ENCODE measurements around the gene GPR84.

Gene GPR84

DNA sequence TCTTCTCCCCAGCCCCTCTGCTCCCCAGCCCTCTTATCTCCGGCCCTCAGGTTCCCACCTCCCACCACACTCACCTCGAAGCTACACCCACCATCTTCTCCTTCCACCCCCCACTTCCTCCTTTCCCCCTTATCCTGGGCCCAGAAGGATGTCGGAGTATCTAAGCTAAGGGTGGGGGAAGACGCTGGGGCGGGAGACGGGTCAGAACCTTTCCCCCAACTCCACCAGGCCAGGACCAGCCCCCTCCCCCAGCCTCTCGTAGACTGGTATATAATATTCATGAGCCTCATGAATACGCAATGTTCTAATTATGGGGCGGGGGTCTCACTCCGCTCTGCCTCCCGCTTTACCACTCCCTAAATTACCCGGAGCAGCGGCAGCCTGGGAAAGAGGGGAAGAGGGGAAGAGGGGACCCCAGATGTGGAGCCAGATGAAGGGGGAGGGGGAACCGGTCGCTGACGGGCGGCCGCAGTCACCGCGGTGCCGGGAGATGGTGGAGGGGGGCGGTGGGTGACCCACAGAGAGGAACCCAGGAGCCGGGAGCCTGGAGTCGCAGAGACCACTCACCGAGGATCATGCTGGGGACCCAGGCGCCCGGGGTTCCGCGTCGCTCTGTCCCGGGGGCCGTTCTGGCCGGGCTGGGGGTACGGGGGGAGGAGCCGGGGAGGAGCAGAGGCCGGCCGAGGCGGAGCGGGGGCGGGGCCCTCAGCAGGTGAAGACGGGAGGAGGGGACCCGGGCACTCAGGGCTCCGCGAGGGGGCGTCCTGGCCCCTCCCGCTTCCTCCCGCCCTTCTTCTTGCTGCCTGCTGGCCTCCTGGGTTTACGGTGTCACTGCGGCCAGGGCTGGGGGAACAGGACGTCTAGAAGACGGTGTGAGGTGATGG is 26.6 kb upstream of the GPR84 start:
- DNase-seq (ENCODE audit: low spot score) = no peak

DNA sequence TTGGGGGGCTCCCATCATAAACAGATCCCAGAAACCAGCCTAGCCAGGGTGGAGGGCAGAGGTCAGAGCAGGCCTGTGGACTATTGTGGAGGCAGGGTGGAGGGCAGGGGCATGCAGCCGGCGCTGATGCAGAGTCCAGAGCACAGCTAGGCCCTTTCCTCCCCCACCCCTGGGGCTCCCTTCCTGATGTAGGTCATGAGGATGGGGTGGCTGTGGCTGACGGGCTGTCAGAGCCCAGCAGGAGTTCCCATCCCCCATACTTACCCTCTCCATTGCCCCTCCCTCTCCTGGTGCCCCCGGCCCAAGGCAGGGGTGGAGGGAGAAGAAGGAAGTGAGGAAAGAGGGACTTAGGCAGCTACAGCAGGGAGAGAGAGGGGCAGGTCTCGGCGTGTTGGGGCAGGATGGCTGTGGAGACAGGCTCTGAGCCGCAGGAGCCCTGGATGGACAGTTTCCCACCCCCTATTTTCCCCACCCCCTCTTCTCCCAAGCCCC is 25.9 kb upstream of the GPR84 start:
- DNase-seq (ENCODE audit: low spot score) = no peak

DNA sequence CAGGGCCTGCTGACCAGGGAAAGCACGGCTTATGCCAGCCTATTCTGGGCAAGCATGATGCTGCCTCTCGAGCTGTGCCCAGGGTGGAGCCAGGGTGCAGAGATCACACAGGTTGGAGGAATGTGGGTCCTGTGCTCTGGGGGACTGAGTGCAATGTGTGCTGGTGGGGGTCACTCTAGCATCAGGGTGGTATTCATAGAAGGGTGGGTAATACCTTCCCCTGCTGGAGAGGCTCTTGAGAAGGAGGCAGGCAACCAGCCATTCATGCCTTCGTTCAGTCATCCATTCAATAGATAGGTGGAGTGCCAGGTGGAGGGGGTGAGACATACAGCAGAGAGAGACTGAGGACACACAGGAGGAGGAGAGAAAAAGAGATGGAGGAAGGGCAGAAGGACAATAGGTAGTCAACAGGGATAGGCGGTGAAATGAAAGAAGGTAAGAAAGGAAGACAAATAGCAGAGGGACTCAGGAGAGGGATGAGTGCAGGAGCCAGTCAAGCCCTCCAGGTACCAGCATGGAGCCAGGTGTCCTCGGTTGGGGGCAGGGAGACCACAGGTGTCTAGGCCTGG is 25.4 kb upstream of the GPR84 start:
- DNase-seq (ENCODE audit: low spot score) = no peak

DNA sequence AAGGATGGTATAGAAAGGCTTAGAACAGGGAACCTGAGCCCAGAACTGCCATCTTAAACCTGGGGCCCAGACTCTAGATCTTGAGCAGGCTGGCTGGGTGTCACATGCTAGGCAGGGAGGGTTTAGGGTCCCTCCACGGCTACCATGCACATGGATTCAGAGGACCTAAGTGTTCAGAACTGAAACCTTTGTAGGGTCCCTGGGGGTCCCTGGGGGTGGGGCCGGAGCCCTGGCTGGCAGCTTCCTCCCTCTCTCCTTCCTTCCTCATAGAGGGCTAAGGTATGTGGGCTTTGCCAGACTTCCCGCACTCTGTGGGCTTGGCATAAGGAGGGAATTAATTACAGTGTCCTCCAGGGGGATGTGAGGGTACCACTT is 24.8 kb upstream of the GPR84 start:
- no peak for DNase-seq (ENCODE audit: low spot score)

DNA sequence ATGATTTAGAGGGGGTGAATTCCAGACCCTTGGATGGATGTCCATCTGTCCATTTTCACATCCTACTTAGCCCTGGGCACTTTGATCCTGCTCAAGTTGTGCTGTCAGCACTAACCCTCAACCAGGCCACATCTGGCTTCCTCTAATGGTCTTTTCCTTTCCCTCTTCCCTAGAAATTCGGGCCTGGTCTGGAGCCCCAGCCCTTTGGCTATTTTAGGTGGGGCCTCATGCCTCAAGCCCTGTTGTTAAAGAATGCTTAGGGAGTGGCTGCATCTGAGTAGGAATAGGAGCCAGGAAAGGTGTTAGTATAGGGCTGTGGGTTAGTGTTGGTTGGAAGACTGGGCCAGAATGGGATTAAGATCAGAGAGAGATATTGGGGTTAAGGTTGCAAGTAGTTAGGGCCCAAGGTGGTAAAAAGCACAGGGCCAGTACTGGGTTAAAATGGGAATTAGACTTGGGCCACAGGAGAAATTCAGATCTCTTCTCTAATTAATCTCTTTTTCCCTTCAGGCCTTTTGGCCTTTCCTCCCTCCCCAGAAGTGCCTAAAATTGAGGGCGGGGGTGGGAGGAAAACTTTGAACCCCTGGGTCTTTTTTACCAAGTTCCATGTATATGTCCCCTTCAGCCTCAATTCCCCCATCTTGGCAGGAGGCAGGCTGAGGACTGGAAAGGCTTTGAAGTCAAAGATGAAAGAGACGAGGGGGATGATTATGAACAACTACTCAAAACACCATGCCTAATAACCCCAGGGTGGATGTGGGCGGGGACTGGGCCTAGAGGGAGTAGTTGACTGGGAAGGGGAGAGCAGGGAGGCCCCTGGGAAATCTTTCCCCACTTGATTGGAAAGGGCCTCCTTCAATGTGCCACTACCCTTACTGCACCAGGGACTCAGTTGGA is 24.2 kb upstream of the GPR84 start:
- DNase-seq (ENCODE audit: low spot score) = no peak

DNA sequence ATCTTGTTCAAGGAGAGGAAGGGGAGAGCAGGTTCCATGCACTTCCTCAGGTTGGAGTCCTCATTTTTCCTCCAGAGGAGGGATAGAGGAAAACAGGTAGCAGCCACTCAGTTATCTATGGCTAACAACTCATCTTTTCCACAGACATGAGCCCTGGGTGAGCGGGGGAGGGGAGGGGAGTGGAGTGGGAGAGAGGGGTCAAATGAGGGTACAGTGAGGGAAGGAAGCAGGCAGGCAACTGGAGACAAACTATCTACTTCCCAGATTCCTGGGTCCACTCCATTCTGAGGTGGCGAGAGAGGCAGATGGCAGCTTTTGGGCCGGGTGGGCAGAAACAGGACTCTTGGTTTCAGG is 22.8 kb upstream of the GPR84 start:
- no peak for DNase-seq (ENCODE audit: low spot score)

DNA sequence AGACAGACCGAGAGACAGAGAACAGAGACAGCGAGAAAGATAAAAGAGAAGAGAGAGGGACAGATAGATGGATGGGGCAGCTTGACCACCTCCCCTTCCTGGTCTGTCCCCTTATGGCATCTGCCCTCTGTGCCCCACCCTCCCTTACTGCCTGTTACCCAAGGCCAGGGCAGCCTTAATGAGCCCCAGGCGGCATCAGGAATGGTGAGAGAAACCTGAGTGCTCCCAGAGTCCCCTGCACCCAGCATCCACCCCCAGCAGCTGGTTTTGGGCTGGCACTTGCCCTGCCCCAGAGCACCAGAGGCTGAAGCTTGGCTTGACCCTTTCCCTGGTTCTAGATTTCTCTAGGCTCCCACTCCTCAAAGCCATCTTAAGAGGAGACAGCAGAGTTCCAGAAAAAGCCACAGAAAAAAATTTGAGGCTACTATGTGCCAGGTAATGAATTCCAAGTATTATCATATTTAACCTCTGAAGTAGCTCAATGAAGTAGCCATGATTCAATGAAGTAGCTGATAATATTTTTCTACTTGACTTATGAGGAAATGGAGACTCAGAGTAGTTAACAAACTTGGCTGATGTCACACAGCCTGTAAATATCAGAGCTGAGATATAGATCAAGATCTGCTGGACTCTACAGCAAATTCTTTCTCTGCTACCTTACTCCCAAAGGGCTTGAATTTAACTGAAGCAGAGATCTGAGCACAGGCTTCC is 22.3 kb upstream of the GPR84 start:
- DNase-seq (ENCODE audit: low spot score) = no peak

DNA sequence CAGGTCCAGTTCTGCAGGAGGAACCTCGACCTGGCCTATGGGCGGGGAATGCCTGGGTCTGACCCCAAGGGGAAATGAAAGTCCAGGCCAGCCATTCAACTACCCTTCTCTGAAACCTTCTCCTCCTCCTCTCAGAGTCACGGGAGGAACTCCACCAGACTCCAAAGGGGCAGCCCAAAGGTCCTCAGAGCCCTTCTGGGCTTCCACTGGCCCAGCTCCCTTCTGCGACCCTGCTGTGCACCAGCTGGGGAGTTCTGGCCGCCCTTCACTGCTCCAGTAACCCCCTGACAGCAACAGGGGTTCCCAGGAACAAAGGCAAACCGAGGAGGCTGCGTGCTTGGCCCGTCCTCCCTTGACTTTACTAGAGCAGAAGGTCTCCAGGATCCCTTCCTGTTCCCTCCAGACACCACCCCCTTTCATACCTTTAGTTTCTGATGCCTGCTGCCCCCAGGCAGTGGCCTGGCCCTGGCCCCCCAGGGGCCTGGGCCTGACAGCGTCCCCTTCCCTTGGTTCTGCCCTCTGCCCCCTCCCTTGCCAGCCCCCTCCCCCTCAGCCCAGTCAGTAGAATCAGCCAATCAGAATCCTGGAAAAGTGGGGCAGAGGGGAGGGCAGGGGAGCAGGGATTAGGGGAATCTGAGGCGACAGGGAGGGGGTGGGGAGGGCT is 21.1 kb upstream of the GPR84 start:
- no peak for DNase-seq (ENCODE audit: low spot score)

DNA sequence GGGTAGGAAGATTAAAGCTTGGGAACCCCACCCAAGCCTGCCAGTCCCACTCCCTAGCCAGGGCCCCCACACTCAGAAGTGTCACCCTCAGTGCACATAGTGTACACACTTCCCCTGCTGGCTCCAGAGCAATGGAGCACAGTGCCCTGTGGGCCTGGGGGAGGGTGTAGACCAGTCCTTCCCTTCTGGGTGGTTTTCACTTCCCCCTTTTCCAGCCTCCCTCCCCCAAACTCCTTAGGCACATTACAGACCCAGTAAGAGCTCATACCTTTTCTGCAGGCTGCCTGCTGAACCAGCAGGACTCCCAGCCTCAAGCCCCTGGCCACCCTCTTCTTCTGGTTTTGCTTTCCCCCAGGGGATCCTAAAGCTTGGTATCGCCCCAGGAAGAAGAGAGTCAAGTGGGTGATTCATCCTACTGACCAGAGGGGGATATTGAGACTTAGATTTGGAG is 20.3 kb upstream of the GPR84 start, which contains the start of gene ZNF385A:
Gene ZNF385A (minus strand): TSS at position 143 of the 451 bp plus-strand sequence. CDS start 219 bp downstream, outside the sequence.
- DNase-seq (ENCODE audit: low spot score) = no peak

DNA sequence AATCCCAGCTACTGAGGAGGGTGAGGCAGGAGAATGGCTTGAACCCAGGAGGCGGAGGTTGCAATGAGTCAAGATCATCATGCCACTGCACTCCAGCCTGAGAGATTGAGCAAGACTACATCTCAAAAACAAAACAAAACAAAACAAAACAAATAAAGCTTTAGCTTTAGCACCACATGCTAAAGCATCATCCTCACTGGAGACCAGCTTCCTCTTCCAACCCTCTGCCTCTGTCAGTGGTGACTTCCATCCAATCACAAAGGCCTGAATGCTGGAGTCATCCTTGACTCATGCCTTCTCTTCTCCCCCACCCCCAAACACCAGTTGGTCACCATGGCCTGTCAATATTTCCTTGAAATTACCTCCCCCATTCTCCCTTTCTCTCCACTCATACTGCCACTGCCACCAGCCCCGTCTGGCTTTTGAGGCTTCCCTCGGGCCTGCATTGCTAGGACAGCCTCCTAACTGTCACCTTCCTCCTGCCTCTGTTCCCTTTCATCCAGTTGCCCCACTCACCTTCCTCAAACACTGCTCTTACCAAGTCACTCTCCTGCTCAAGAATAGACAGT is 18.8 kb upstream of the GPR84 start:
- DNase-seq (ENCODE audit: low spot score) = no peak

DNA sequence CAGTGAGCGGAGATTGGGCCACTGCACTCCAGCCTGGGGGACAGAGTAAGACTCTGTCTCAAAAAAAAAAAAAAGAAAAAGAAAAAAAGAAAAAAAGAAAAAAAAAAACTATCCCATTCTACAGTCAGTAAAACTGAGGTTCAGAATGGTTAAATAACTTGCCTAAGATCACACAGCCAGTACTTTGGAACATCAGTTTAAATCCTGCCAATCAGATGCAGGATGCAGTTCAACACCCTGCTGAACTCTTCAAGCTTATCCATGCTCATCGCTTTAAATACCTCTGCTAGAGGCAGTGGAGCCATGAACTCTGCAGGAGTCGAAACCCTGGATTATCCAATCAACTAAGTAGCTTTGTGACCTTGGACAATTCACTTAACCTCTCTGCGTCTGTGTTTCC is 16.9 kb upstream of the GPR84 start:
- no peak for DNase-seq (ENCODE audit: low spot score)

DNA sequence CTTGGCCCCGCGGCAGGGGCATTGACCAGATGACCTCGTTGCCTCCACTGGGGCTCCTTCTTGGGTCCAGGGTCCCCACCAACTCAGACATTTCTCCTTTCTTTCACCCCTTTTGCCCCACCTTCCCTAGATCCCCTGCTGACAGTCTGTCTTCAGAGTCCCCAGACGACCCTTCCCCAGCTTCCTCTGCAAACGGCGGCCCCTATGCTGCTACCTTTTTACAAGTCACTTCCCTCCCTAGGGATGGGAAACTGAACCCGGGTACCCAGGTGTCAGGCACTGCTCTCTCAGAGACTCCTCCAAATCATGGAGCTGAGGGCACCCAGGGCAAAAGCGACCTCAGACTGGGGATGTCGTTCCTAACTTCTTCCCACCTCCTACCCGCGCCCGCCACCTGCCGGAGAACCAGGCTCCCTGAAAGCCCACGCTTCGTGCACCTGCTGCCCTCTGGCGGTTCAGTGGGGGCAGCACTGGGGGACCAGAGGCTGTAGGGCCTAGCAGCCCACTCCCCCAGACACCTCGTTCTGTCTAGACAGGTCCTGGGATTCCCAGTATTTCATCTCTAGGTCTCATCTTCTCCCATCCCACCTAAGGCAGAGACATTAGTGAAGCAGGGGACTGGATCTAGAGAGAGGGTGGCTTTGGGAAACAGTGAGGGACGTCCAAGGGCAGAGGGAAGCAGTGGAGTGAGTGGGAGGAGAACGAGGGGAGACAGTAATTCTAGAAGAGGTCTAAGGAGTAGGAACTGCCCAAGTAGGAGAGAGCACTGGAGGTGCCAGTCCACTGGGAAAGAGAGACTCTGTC is 15.3 kb upstream of the GPR84 start:
- DNase-seq (ENCODE audit: low spot score) = peak; percentile 85

DNA sequence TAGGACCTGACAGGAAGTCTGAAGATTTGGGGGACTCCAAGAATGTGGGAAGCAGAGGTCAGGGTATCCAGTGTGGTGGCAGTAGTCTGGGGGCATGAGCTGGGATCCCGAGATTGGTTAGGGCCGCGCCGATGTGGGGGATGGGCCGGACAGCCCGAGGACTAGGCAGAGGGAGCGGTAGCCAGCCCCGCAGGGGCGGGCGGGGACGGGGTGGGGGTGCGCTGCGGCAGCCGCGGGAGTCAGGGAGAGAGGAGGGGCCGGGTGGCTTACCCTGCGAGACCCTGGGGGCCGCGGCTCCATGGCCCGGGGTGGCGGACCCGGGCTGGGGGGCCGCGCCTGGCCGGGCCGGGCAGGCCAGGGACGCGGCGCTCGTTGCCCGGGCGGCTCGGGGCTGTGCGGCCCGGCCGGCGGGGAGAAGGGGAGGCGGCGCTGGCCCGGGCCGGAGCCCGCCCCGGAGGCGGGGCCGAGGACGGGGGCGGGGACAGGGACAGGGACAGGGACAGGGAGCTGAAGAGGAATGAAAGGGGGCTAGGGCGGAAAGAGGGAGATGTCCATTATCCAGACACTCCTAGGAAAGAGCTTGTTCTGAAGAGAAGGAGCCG is 14.6 kb upstream of the GPR84 start:
- no peak for DNase-seq (ENCODE audit: low spot score)

DNA sequence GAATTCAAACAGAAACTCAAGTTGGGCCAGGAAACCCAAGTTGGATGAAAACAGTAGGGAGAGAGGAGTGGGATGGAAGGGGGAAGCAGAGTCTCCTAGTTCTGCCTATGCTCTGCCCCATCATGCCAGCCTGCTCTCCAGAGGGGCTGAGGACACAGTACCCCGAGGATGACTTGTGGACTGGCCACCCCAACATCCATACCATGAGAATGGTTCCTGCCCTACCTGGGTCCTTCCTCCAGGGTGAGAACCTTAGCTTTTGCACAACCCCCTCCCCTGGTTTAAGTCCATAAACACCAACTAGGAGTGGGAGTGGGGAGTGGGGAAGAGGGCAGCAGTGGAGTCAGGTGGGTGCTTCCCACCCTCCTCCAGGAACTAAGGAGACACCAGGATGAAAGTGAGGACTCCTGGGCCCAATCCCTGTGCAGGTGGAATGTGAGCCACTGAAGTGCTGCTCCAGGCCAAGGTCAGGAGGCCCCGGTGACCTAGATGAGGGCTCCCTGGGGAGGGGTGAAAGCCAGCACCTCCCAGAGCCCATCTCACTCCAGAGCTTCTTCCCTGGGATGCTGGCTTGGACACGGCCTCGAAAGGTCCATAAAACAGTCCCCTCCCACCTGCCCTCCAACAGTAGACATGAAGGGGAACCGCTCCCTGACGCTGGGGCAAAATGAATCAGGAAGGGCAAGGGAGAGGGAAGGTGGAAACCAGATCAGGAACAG is 13.7 kb upstream of the GPR84 start:
- no peak for DNase-seq (ENCODE audit: low spot score)

DNA sequence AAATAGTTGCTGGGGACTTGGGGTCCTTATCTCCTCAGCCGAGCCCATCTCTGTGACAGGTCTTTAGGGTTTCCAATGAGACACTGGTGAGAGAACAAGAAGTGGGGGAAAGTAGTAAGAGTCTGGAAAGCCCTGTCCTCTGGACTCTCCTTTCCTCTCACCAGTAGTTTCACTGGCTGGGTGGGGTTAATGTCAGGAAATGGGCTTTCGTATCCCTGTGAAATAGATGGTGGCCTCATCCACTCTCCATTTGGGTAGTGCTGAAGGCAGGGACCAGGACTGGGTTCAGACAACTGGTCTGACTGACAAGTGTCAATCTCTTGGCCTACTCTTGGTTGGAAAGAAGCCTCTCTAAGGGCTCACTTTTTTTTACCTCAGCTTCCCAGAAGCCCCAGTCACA is 12.7 kb upstream of the GPR84 start:
- DNase-seq (ENCODE audit: low spot score) = no peak

DNA sequence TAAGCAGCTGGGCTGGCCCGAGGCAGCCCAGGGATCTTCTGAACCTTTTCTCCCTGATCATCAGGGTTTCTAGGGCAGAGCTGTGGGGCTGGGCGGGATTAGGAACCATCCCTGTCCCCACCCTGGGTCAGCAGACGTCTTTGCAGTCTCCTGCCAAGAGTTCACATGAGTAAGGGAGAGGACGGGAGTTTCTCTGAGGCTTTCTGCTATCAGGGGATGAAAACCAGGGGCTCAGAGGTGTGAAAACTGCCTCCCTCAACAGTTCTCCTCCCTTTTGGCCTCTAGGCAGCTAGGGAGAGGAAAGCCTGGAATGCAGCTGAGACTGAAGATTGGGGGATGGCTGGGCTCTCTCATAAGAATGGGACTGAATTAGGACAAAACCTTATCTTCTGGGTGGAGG is 12.3 kb upstream of the GPR84 start:
- no peak for DNase-seq (ENCODE audit: low spot score)

DNA sequence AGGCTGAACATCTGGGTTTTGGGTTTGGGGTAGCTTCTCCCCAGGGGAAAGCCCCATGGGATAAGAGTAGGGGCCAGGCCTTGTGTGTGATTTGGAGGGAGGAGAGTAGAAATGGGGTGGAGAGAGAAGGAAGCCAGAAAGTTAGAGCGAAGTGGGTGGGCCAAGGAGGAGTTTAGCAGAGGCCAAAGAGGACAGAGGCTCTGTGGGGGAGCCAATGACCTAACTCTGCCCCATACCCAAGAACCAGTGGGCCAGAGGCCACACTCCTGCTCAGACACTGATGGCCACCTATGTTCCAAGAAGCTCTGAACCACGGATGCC is 10.9 kb upstream of the GPR84 start:
- DNase-seq (ENCODE audit: low spot score) = no peak

DNA sequence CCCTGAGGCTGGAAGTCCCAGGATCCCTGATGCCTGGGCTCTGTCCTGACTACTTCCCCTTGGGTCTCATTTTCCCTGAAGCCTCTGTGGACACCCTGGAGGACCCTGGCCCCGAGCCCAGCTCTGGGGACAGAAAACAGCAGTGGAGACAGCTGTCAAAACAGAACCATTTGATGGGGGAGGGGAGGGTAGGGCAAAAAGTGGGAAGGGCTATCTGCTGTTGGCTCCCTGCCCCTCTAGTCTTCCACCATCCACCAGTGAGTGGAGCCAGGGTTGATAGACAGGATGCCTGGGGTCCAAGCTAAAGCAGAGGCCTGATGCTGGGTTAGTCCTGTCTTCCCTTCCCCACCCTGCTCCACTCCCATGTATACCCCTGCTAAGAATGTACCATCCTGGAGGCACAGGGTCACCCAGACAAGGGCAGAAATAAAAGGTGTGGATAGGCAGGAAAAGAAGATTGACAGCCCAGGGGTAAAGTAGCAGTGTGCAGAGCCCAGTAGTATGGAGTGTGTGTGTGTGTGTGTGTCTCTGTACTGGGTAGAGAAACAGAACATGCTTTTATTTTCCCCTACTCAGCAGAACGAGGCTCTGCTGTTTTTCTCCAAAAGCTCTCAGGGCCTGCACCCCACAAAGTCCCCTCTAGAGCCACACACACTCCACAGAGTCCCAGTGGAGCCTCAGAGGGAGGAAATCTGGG is 10.4 kb upstream of the GPR84 start:
- DNase-seq (ENCODE audit: low spot score) = no peak
